IMR-90 (cell line): ENCODE results near the gene MPPED1. TPM values are rescaled to one million over a fixed set of nuclear protein-coding genes. Genes with fewer than 3 reads are reported as not detected.
A peak's percentile ranks its signal among the peaks of the same experiment; 100 is the strongest.

Source experiments
- ATAC-seq: fragments of 200-7000 bp; cut with Tn5 transposase; 2 replicates; pipeline ENCODE4 v1.9.1; 2020; ENCODE audit warnings: low read depth, mild to moderate bottlenecking, moderate library complexity
- BruUV-seq: library from RNA; stranded (reverse); fragments of 400-500 nt; replicated peaks from 2 replicates; lab custom pipeline; 2021; lab: Mats Ljungman, UMichigan
- CTCF ChIA-PET: fragments of 300-600 bp; formaldehyde crosslinking; extraction: SDS; loops from one replicate; lab custom pipeline; 2021; ENCODE audit warnings: antibody characterized with exemption; lab: Yijun Ruan, JAX
- POLR2A ChIA-PET: fragments of 300-600 bp; sonication (Branson Sonifier 250); formaldehyde crosslinking; loops from one replicate; lab custom pipeline; 2022; ENCODE audit warnings: antibody characterized with exemption; ENCODE audit not compliant: unreplicated experiment; lab: Charles Lee
- DNase-seq: peaks from one replicate; pipeline ENCODE4 v3.0.0; 2013
- H2AFZ ChIP-seq: replicated peaks from 2 replicates; pipeline ENCODE3; 2013; ENCODE audit warnings: low read length, mild to moderate bottlenecking; ENCODE audit not compliant: poor library complexity
- H2AK5ac ChIP-seq: 2 replicates; pipeline ENCODE4 v1.6.1; 2013; ENCODE audit warnings: low read depth, low read length, inconsistent platforms
- H2AK9ac ChIP-seq: replicated peaks from 2 replicates; pipeline ENCODE3; 2013; ENCODE audit warnings: mild to moderate bottlenecking, low read depth, low read length, moderate library complexity; ENCODE audit not compliant: poor library complexity
- H2BK120ac ChIP-seq: 2 replicates; pipeline ENCODE4 v1.6.1; 2013; ENCODE audit warnings: low read depth, low read length, inconsistent platforms
- H2BK15ac ChIP-seq: 3 replicates; pipeline ENCODE4 v1.6.1; 2013; ENCODE audit warnings: low read depth, low read length, inconsistent platforms
- H2BK20ac ChIP-seq: 2 replicates; pipeline ENCODE4 v1.6.1; 2013; ENCODE audit warnings: low read depth, mild to moderate bottlenecking, inconsistent platforms, low read length, moderate library complexity
- H2BK5ac ChIP-seq: 2 replicates; pipeline ENCODE4 v1.6.1; 2013; ENCODE audit warnings: mild to moderate bottlenecking, low read depth, low read length, inconsistent platforms; ENCODE audit not compliant: poor library complexity, severe bottlenecking
- H3K14ac ChIP-seq: replicated peaks from 2 replicates; pipeline ENCODE4 v1.6.1; 2013; ENCODE audit warnings: low read depth, low read length, inconsistent platforms
- H3K18ac ChIP-seq: 2 replicates; pipeline ENCODE4 v1.6.1; 2013; ENCODE audit warnings: low read depth, low read length, control low read depth
- H3K23ac ChIP-seq: 2 replicates; pipeline ENCODE4 v1.6.1; 2013; ENCODE audit warnings: low read depth, low read length, inconsistent platforms
- H3K27ac ChIP-seq: 2 replicates; pipeline ENCODE4 v1.5.1; 2013; ENCODE audit warnings: mild to moderate bottlenecking, control low read depth, low read length; ENCODE audit not compliant: insufficient read depth
- H3K27me3 ChIP-seq: 2 replicates; pipeline ENCODE4 v1.6.1; 2013; ENCODE audit warnings: low read length; ENCODE audit not compliant: control insufficient read depth, insufficient read depth
- H3K36me3 ChIP-seq: 2 replicates; pipeline ENCODE4 v1.6.1; 2013; ENCODE audit warnings: low read length, mixed read lengths; ENCODE audit not compliant: control insufficient read depth, insufficient read depth
- H3K4ac ChIP-seq: 2 replicates; pipeline ENCODE4 v1.6.1; 2013; ENCODE audit warnings: low read depth, low read length, inconsistent platforms
- H3K4me1 ChIP-seq: 2 replicates; pipeline ENCODE4 v1.6.1; 2013; ENCODE audit warnings: low read length, mixed read lengths; ENCODE audit not compliant: control insufficient read depth, insufficient read depth
- H3K4me2 ChIP-seq: 2 replicates; pipeline ENCODE4 v1.6.1; 2013; ENCODE audit warnings: low read depth, mild to moderate bottlenecking, control low read depth, low read length, moderate library complexity
- H3K4me3 ChIP-seq: 2 replicates; pipeline ENCODE4 v1.5.1; 2013; ENCODE audit warnings: low read depth, mild to moderate bottlenecking, control low read depth, low read length, moderate library complexity; ENCODE audit not compliant: insufficient read depth
- H3K56ac ChIP-seq: 2 replicates; pipeline ENCODE4 v1.6.1; 2013; ENCODE audit warnings: low read length, inconsistent platforms; ENCODE audit not compliant: insufficient read depth; ENCODE audit errors: extremely low read depth
- H3K79me1 ChIP-seq, 2 experiments: 2 replicates each; pipeline ENCODE4 v1.6.1; 2013; ENCODE audit warnings: low read length in 2 of 2, inconsistent platforms in 1 of 2, low read depth in 1 of 2
- H3K9ac ChIP-seq: 2 replicates; pipeline ENCODE4 v1.6.1; 2013; ENCODE audit warnings: low read depth, low read length, control low read depth
- H3K9me1 ChIP-seq: 2 replicates; pipeline ENCODE4 v1.6.1; 2013; ENCODE audit warnings: low read length, inconsistent platforms; ENCODE audit not compliant: insufficient read depth
- H3K9me3 ChIP-seq: 2 replicates; pipeline ENCODE4 v1.6.1; 2013; ENCODE audit warnings: low read length; ENCODE audit not compliant: control insufficient read depth, insufficient read depth
- H4K20me1 ChIP-seq: 2 replicates; pipeline ENCODE4 v1.6.1; 2013; ENCODE audit warnings: low read length, inconsistent platforms; ENCODE audit not compliant: insufficient read depth
- H4K5ac ChIP-seq: 2 replicates; pipeline ENCODE4 v1.6.1; 2013; ENCODE audit warnings: mild to moderate bottlenecking, low read depth, low read length, control low read depth
- H4K8ac ChIP-seq, 2 experiments: 2 replicates each; pipeline ENCODE4 v1.6.1; 2013; ENCODE audit warnings: low read depth in 2 of 2, low read length in 2 of 2, control low read depth in 1 of 2, inconsistent platforms in 1 of 2
- H4K91ac ChIP-seq: 2 replicates; pipeline ENCODE4 v1.6.1; 2013; ENCODE audit warnings: low read depth, low read length, inconsistent platforms; ENCODE audit not compliant: insufficient read depth
- BHLHE40 ChIP-seq: fragments of 150-350 bp; IDR thresholded peaks from 2 replicates; pipeline ENCODE4 v1.6.1; 2016; ENCODE audit warnings: mild to moderate bottlenecking, low read depth, low read length
- FOS ChIP-seq: fragments of 150-350 bp; IDR thresholded peaks from 2 replicates; pipeline ENCODE4 v1.6.1; 2016; ENCODE audit warnings: low read depth, low read length
- MXI1 ChIP-seq: IDR thresholded peaks from 2 replicates; pipeline ENCODE4 v1.6.1; 2012; ENCODE audit warnings: low read depth, mild to moderate bottlenecking, low read length, moderate library complexity, borderline replicate concordance
- RFX5 ChIP-seq: IDR thresholded peaks from 2 replicates; pipeline ENCODE4 v1.8.0; 2012; ENCODE audit warnings: low read depth, mild to moderate bottlenecking, low read length, moderate library complexity
- WGBS, 2 experiments: methylation state at CpG; one replicate each; pipeline versions ENCODE4 v1.1.5 to v1.1.7; 2013; ENCODE audit warnings: missing lambda C conversion rate in 2 of 2; ENCODE audit not compliant: insufficient read length in 1 of 2; ENCODE audit errors: extremely low coverage in 2 of 2; 5-methylcytosine and 5-hydroxymethylcytosine counted together
- dilution Hi-C: fragments of 300-500 bp; cut with HindIII; formaldehyde crosslinking; loops from one replicate; pipeline ENCODE4 v1.14.3; 2018; ENCODE audit warnings: low sequenced_read_pairs; ENCODE audit not compliant: unreplicated experiment
- in situ Hi-C: fragments of 300-500 bp; cut with MboI; formaldehyde crosslinking; loops from 3 replicates; pipeline ENCODE4 v1.14.3; 2019; ENCODE audit warnings: low sequenced_read_pairs, inconsistent platforms, mixed read lengths
- intact Hi-C: fragments of 100-400 bp; cut with micrococcal nuclease; formaldehyde crosslinking; loops from 2 replicates; pipeline ENCODE4 v1.10.0; 2022
- polyA plus RNA-seq, 3 experiments: library from polyadenylated mRNA; depleted of rRNA; stranded (reverse); fragments of >200 nt; gene quantifications; 2 replicates each; pipeline ENCODE4 v1.2.3, GENCODE V29; 2012; ENCODE audit warnings: low replicate concordance in 1 of 3
- total RNA-seq: library from RNA; depleted of rRNA; stranded (reverse); fragments of >200 nt; gene quantifications from 2 replicates; pipeline ENCODE4 v1.2.3, GENCODE V29; 2012

The MPPED1 gene
- total and polyA plus RNA-seq, 2 of the 4 experiments (the other 2 are of a cell fraction), result not detected

DNA sequence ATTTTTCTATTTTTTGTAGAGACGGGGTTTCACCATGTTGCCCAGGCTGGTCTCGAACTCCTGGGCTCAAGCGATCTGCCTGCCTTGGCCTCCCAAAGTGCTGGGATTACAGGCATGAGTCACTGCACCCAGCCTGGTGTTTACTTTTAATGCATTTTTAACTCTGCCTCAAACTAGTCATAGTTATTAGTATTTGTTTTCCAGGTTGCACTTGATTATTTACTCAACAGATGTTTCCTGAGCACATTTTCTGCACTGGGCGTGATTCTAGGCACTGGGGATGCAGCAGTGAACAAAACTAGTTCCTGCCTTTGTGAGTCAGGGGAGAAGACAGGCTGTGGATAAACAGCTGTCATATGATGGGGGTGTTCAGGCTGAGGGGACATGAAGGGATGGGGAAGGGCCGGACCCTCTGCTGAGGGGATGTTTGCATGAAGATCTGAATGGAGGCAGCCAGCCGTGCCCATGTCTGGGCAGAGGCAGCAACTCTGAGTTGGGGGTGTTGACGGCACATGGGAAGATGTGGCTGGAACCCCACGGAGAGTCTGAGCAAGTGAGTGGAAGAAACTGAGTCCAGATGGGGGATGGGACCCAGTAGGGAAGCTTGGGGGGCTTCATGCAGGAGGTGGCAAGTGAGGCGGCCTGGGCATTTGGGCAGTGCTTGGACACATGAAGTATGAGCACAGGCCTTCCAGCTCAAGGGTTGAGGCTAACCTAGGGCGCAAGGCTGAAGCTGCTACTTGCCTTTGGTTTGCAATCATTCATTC lies 34.4 kb downstream of the MPPED1 start:
- Histone ChIP-seq H3K4ac (no peak overlapping the region), H3K4me3 (no peak overlapping the region), H2AK9ac (no peak overlapping the region), H3K14ac (no peak overlapping the region), H4K20me1 (no peaks in the 10 kb centered on the region), H2BK5ac (no peak overlapping the region), H3K9ac (no peak overlapping the region), H2BK20ac (no peak overlapping the region), H3K9me3 (no peaks in the 10 kb centered on the region), H2AFZ (no peak overlapping the region), H3K23ac (no peak overlapping the region), H4K91ac (no peak overlapping the region), H3K18ac (no peak overlapping the region), H3K27me3 (peaks cover 2% of the 10 kb centered on the region; the same call in 1 of the 2 replicates), H3K36me3 (no peaks in the 10 kb centered on the region), H4K8ac (no peak overlapping the region), H3K56ac (no peak overlapping the region), H2BK120ac (no peak overlapping the region), H2AK5ac (no peak overlapping the region), H3K9me1 (no peaks in the 10 kb centered on the region), H3K79me1 (no peaks in the 10 kb centered on the region), H3K4me1 (no peaks in the 10 kb centered on the region), H2BK15ac (no peak overlapping the region), H3K4me2 (no peak overlapping the region), H3K27ac (no peak overlapping the region), H4K5ac (no peak overlapping the region)
- ChIA-PET POLR2A (no interaction called here), CTCF (no interaction called here)
- dilution Hi-C loops (no loop called here), in situ Hi-C loops (no loop called here), intact Hi-C loops (no loop called here)
- WGBS, 2 experiments, result 50% methylated on average over 4 of the region's 10 CpGs; no CpG with 5 or more reads in 1 of the 2 experiments
- TF ChIP-seq BHLHE40 (no peak), MXI1 (no peak), FOS (no peak), RFX5 (no peak)
- DNase-seq (peak; percentile 4), ATAC-seq (peak; percentile 46)
- no TSS peak for BruUV-seq
